Vagina (tissue), 2 donors: ENCODE measurements around the gene HOXA5. TPM values are rescaled to one million over a fixed set of nuclear protein-coding genes. Genes with fewer than 3 reads are reported as not detected.
A peak's percentile ranks its signal among the peaks of the same experiment; 100 is the strongest.

Experiments
- DNase-seq, 2 donors: peaks; one replicate each; pipeline ENCODE4 v3.0.0-alpha.2; 2017; ENCODE audit errors: extremely low spot score in 2 of 2
- H3K27ac ChIP-seq: fragments of 200-600 bp; sonication (generic); one replicate; pipeline ENCODE4 v1.5.1; 2019
- H3K27me3 ChIP-seq: fragments of 200-600 bp; sonication (generic); one replicate; pipeline ENCODE4 v1.5.1; 2019
- H3K36me3 ChIP-seq, 2 donors: fragments of 200-600 bp; sonication (generic); one replicate each; pipeline ENCODE4 v1.5.1; 2017 to 2019
- H3K4me1 ChIP-seq: fragments of 200-600 bp; sonication (generic); one replicate; pipeline ENCODE4 v1.5.1; 2019
- H3K4me3 ChIP-seq, 2 donors: fragments of 200-600 bp; sonication (generic); 1 replicate in 1 of 2; 2 replicates in 1 of 2; pipeline ENCODE4 v1.5.1; 2016 to 2019
- H3K9me3 ChIP-seq: fragments of 200-600 bp; sonication (generic); one replicate; pipeline ENCODE4 v1.5.1; 2019
- POLR2A ChIP-seq, 2 donors: fragments of 450-650 bp; IDR thresholded peaks; one replicate each; pipeline ENCODE4 v1.6.1; 2017; ENCODE audit warnings: antibody characterized with exemption in 2 of 2, mild to moderate bottlenecking in 2 of 2, moderate library complexity in 2 of 2
- POLR2AphosphoS5 ChIP-seq, 2 donors: sonication (generic); formaldehyde crosslinking; IDR thresholded peaks; one replicate each; pipeline ENCODE4 v1.9.0; 2017; ENCODE audit warnings: antibody characterized with exemption in 2 of 2, mild to moderate bottlenecking in 2 of 2, low read depth in 1 of 2; ENCODE audit not compliant: insufficient read depth in 1 of 2
- intact Hi-C: fragments of 100-400 bp; cut with DNase I; formaldehyde crosslinking; loops from one replicate; pipeline ENCODE4 v1.15.1; 2023
- total RNA-seq: library from RNA; depleted of rRNA; stranded (reverse); fragments of >200 nt; gene quantifications from one replicate; pipeline ENCODE4 v1.2.3, GENCODE V29; 2016
- TF ChIP-seq, protein P1 (sequence below), 3 experiments: fragments of 450-650 bp in 2 of 3; fragments of 200-600 bp in 1 of 3; sonication (generic) in 1 of 3; IDR thresholded peaks; one replicate each; pipeline ENCODE4 v1.5.1; 2017 to 2019; ENCODE audit warnings: antibody characterized with exemption in 3 of 3, mild to moderate bottlenecking in 2 of 3, moderate library complexity in 2 of 3

Gene HOXA5
- total RNA-seq, 1 donor from 2014 or later = 6.1 TPM

DNA sequence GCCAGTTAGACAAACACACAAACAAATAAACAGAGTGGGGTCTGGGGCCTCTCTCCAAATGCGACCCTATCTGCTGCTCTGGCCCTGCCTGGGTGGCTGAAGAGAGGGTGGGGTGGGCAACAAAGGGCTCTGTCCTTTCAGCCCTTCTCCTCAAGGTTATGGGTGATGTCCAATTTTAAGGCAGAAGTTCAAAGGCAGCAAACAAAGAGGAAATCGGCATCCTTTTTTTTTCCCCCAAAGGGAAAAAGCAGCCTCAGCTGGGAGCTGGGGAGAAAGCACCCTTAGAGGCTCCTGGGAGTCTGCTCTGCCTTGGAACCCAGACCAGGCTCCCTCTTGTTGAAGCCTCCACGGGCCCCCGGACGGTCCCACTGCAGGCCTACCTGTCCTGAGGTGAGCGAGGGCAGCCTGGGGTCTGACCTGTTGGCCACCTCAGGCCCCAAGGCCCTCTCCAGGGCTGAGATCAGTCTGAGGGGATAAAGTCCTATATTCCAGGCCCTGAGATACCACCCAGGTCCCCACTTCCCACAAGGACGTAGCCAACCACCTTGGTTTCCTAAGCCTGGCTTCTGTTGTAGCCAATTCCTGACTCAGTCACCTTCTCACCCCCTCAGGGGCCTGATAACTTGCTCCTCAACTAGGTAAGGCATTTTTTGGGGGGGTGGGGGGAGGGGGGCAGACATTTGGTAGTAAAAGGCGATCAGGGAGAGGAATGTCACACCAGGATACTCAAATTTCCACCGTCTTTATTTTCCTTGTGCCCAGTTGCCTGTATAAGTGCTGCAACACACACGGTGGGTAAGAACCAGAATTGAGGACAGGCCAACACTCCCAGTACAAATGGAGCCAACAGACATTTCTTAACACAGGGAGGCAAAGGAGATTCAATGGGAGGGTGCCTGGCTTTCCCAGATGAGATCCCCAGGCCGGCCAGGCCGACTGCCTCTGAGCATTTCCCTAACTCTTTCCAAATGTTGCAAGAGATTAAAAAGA is 37.2 kb upstream of the HOXA5 start:
- intact Hi-C loops = no loop called here
- H3K4me3 ChIP-seq = peak overlapping the region; percentile 56 to 64
- no peaks in the 10 kb centered on the region for H3K36me3 ChIP-seq
- TF ChIP-seq POLR2AphosphoS5 (IDR thresholded peaks at IDR 0.05; ENCODE audit: insufficient read depth in 1 of 2, low read depth in 1 of 2) = no peak
- TF ChIP-seq, protein P1, sequence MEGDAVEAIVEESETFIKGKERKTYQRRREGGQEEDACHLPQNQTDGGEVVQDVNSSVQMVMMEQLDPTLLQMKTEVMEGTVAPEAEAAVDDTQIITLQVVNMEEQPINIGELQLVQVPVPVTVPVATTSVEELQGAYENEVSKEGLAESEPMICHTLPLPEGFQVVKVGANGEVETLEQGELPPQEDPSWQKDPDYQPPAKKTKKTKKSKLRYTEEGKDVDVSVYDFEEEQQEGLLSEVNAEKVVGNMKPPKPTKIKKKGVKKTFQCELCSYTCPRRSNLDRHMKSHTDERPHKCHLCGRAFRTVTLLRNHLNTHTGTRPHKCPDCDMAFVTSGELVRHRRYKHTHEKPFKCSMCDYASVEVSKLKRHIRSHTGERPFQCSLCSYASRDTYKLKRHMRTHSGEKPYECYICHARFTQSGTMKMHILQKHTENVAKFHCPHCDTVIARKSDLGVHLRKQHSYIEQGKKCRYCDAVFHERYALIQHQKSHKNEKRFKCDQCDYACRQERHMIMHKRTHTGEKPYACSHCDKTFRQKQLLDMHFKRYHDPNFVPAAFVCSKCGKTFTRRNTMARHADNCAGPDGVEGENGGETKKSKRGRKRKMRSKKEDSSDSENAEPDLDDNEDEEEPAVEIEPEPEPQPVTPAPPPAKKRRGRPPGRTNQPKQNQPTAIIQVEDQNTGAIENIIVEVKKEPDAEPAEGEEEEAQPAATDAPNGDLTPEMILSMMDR (IDR thresholded peaks at IDR 0.05) = no peak
- TF ChIP-seq POLR2A (IDR thresholded peaks at IDR 0.05) = no peak
- H3K27me3 ChIP-seq = no peaks in the 10 kb centered on the region
- peaks cover 57% of the 10 kb centered on the region for H3K4me1 ChIP-seq
- no peak for DNase-seq
- peak overlapping the region; percentile 99 for H3K27ac ChIP-seq
- no peaks in the 10 kb centered on the region for H3K9me3 ChIP-seq

DNA sequence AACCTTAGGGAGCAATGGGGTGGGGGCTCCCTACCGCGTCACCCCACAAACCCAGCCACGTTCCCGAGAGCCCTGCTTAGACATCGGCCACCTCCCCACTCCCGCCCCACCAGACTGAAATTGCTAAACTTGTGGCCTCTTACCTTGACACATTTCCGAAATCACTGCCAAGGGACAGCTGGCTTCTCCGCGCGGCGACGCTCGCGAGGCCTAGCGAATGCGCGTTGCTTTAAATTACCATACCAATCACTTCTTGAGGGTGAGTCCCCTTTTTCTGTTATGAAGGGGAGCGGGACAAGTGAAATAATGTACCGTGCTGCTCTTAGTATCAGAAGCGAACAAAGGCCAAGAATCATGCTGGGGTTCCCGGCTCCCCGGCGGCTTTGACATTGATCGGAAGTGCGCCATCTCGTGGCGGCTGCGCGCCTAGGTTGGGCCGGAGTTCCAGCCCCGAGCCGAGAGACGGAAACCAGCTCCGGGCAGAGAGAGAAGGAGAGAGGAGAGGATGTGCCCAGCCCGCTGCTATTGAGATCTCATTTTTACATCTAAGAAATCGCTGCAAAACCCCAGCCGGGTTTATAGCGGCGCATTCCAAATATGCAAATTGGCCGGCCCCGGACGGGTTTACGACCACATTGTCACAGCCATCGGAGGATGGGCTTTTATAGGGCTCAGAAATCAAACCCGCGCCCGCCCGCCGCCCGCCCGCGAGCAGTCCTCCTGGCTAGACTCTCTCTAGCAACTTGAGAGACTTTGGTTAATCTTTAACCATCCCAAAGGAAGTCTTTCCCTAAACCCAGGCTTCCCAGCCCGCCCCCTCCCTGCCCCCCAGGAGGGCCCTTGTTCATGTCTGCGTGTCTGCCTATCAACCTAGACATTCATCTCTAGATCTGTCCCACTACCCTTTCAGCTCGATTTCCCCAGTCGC is 36.3 kb upstream of the HOXA5 start:
- no peak for DNase-seq
- TF ChIP-seq POLR2A (IDR thresholded peaks at IDR 0.05) = peak in 1 of 2 donors; percentile 35
- TF ChIP-seq, protein P1 (IDR thresholded peaks at IDR 0.05) = peak; percentile 45 to 86 (median 74)
- TF ChIP-seq POLR2AphosphoS5 (IDR thresholded peaks at IDR 0.05; ENCODE audit: insufficient read depth in 1 of 2, low read depth in 1 of 2) = peak; percentile 59 to 85
- peak overlapping the region; percentile 56 to 64 for H3K4me3 ChIP-seq
- peak overlapping the region; percentile 99 for H3K27ac ChIP-seq
- intact Hi-C loops = no loop called here
- H3K36me3 ChIP-seq = no peaks in the 10 kb centered on the region
- no peaks in the 10 kb centered on the region for H3K27me3 ChIP-seq
- peaks cover 66% of the 10 kb centered on the region for H3K4me1 ChIP-seq
- no peaks in the 10 kb centered on the region for H3K9me3 ChIP-seq

DNA sequence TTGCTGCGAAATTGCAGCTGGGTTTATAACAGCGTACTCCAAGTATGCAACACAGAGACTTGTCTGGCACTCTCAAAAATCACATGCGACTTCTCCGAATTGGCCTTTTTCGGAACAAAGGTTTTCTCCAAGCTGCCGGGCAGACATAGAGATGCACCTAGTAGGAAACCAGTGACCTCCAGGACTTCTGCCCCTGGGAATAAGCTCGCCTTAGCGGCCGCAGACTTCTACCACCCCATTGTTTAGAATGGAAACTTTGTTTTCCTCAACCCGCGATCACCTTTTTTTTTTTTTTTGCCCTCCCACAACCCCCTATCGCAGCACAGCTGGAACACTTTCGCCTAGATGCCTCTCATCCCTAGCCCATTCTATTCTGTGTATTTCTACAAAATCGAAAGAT is 35.5 kb upstream of the HOXA5 start:
- no peaks in the 10 kb centered on the region for H3K36me3 ChIP-seq
- intact Hi-C loops = no loop called here
- peak overlapping the region; percentile 56 to 64 for H3K4me3 ChIP-seq
- H3K27ac ChIP-seq = peak overlapping the region; percentile 99
- no peak for DNase-seq
- no peaks in the 10 kb centered on the region for H3K9me3 ChIP-seq
- H3K27me3 ChIP-seq = no peaks in the 10 kb centered on the region
- H3K4me1 ChIP-seq = peaks cover 73% of the 10 kb centered on the region
- TF ChIP-seq POLR2AphosphoS5 (IDR thresholded peaks at IDR 0.05; ENCODE audit: insufficient read depth in 1 of 2, low read depth in 1 of 2) (no peak), POLR2A (IDR thresholded peaks at IDR 0.05) (no peak)
- TF ChIP-seq, protein P1 (IDR thresholded peaks at IDR 0.05) = no peak

DNA sequence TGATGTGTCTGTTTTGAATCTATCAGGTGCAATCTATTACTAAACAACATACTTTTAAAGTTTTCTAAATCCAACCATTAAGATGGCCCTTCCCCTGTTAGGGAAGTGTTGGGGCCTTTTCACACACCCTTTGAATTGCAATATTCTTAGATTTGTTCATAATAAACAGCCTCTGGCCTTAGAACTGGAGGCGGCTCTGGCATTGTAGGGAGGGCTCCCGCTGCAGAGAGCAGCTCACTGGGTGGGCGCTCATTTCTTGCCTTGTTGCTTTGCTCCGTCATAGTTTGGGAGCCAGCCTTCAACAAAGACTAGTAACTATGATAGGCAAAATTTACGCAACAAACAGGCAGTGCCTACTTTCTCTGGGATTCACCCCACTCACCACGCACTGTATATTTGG is 34.9 kb upstream of the HOXA5 start:
- Histone ChIP-seq H3K36me3 (no peaks in the 10 kb centered on the region), H3K9me3 (no peaks in the 10 kb centered on the region), H3K4me1 (peaks cover 68% of the 10 kb centered on the region), H3K27me3 (no peaks in the 10 kb centered on the region), H3K4me3 (peak overlapping the region; percentile 56 to 64), H3K27ac (peak overlapping the region; percentile 99)
- intact Hi-C loops = no loop called here
- no peak for DNase-seq
- peak in 1 of 2 donors; percentile 7 for TF ChIP-seq POLR2AphosphoS5 (IDR thresholded peaks at IDR 0.05; ENCODE audit: insufficient read depth in 1 of 2, low read depth in 1 of 2)
- TF ChIP-seq, protein P1 (IDR thresholded peaks at IDR 0.05) = no peak
